ENCODE measurements around the gene NRXN3.

DNA sequence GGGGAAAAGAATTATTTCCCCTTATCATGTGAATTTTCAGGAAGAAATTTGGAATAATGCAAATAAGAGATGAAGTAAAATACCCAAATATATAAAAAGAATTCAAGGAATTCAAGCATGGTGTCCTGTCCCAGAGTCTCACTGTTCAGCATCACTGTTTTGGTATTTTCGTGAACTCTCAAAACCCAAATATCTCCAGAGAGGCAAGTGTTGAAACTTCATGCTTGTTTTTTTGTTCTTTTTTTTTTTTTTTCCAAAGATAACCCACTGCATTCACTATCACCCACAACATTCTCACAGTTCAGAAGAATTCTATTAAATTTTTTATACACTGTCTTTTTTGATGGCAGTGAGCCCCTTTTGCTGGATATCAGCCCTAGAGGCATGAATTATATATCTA lies 1686.2 kb downstream of the NRXN3 start:
- TF ChIP-seq, protein P1, sequence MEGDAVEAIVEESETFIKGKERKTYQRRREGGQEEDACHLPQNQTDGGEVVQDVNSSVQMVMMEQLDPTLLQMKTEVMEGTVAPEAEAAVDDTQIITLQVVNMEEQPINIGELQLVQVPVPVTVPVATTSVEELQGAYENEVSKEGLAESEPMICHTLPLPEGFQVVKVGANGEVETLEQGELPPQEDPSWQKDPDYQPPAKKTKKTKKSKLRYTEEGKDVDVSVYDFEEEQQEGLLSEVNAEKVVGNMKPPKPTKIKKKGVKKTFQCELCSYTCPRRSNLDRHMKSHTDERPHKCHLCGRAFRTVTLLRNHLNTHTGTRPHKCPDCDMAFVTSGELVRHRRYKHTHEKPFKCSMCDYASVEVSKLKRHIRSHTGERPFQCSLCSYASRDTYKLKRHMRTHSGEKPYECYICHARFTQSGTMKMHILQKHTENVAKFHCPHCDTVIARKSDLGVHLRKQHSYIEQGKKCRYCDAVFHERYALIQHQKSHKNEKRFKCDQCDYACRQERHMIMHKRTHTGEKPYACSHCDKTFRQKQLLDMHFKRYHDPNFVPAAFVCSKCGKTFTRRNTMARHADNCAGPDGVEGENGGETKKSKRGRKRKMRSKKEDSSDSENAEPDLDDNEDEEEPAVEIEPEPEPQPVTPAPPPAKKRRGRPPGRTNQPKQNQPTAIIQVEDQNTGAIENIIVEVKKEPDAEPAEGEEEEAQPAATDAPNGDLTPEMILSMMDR (IDR thresholded peaks at IDR 0.05; ENCODE audit: insufficient read depth, low read length, poor library complexity, severe bottlenecking), result no peak
- TF ChIP-seq EZH2phosphoT487 (conservative IDR thresholded peaks at IDR 0.05; ENCODE audit: low read length), result no peak
